Osteoblast (primary cell): ENCODE measurements around the gene MYL5. TPM values are rescaled to one million over a fixed set of nuclear protein-coding genes. Genes with fewer than 3 reads are reported as not detected.

Experiments
- DNase-seq: peaks from one replicate; pipeline ENCODE4 v3.0.0; 2011; ENCODE audit warnings: low spot score, mixed read lengths; ENCODE audit not compliant: insufficient read length; ENCODE audit errors: missing footprints
- H2AFZ ChIP-seq: 2 replicates; pipeline ENCODE4 v1.6.0; 2011; ENCODE audit warnings: mild to moderate bottlenecking, low read length
- H3K27ac ChIP-seq: 2 replicates; pipeline ENCODE4 v1.5.1; 2011; ENCODE audit warnings: mild to moderate bottlenecking, low read depth, low read length, moderate library complexity
- H3K27me3 ChIP-seq: 2 replicates; pipeline ENCODE4 v1.6.0; 2012; ENCODE audit warnings: mild to moderate bottlenecking, control low read depth, inconsistent platforms, low read length, moderate library complexity; ENCODE audit not compliant: insufficient read depth
- H3K36me3 ChIP-seq: 2 replicates; pipeline ENCODE4 v1.5.1; 2011; ENCODE audit warnings: mild to moderate bottlenecking, low read length, control low read depth, moderate library complexity; ENCODE audit not compliant: insufficient read depth
- H3K4me1 ChIP-seq: 2 replicates; pipeline ENCODE4 v1.5.1; 2011; ENCODE audit warnings: mild to moderate bottlenecking, low read length, control low read depth, moderate library complexity; ENCODE audit not compliant: insufficient read depth
- H3K4me2 ChIP-seq: 2 replicates; pipeline ENCODE4 v1.6.0; 2011; ENCODE audit warnings: mild to moderate bottlenecking, low read length; ENCODE audit not compliant: insufficient read depth
- H3K4me3 ChIP-seq: fragments of 200-600 bp; sonication (generic); 3 replicates; pipeline ENCODE4 v1.5.1; 2012; ENCODE audit warnings: mild to moderate bottlenecking, low read length, inconsistent platforms; ENCODE audit not compliant: insufficient read depth
- H3K79me2 ChIP-seq: 2 replicates; pipeline ENCODE4 v1.6.0; 2012; ENCODE audit warnings: mild to moderate bottlenecking, low read length, control low read depth, inconsistent platforms; ENCODE audit not compliant: insufficient read depth
- H3K9me3 ChIP-seq: 2 replicates; pipeline ENCODE4 v1.5.1; 2011; ENCODE audit warnings: low read depth, low read length, control low read depth
- H4K20me1 ChIP-seq: 2 replicates; pipeline ENCODE4 v1.6.0; 2012; ENCODE audit warnings: mild to moderate bottlenecking, low read length, control low read depth; ENCODE audit not compliant: insufficient read depth
- CTCF ChIP-seq: IDR thresholded peaks from 2 replicates; pipeline ENCODE4 v1.5.1; 2011; ENCODE audit warnings: mild to moderate bottlenecking, low read depth, low read length, moderate library complexity; ENCODE audit errors: extremely low read depth
- total RNA-seq: library from RNA; depleted of rRNA; stranded (reverse); fragments of >200 nt; gene quantifications from 2 replicates; pipeline ENCODE4 v1.2.3, GENCODE V29; 2012

The MYL5 gene
- total RNA-seq, 1 donor: 22.8 TPM

- no peaks in the 10 kb centered on the region for H3K9me3 ChIP-seq
- H3K4me3 ChIP-seq: no peak overlapping the region
- peak; percentile 82 for DNase-seq
Observed at GRCh38 chr4:658681-659667, 15.4 kb upstream of the MYL5 start.

GRCh38 chr4:659851-660250 is 14.5 kb upstream of the MYL5 start:
- Histone ChIP-seq H3K4me1 (no peaks in the 10 kb centered on the region), H3K4me3 (no peak overlapping the region), H3K27ac (no peak overlapping the region), H3K4me2 (no peak overlapping the region), H3K9me3 (no peaks in the 10 kb centered on the region), H4K20me1 (no peaks in the 10 kb centered on the region), H3K27me3 (peaks cover 13% of the 10 kb centered on the region), H3K36me3 (no peaks in the 10 kb centered on the region), H2AFZ (no peak overlapping the region), H3K79me2 (no peaks in the 10 kb centered on the region)
- no peak for TF ChIP-seq CTCF
- peak; percentile 62 for DNase-seq

More at GRCh38 chr4:658681-659667, 15.4 kb upstream of the MYL5 start:
- Histone ChIP-seq H3K79me2 (no peaks in the 10 kb centered on the region), H2AFZ (no peak overlapping the region), H3K27ac (no peak overlapping the region), H3K36me3 (no peaks in the 10 kb centered on the region), H3K4me2 (no peak overlapping the region), H4K20me1 (no peaks in the 10 kb centered on the region), H3K27me3 (peaks cover 10% of the 10 kb centered on the region), H3K4me1 (no peaks in the 10 kb centered on the region)
- TF ChIP-seq CTCF: no peak

- Histone ChIP-seq H3K36me3 (no peaks in the 10 kb centered on the region), H3K4me3 (no peak overlapping the region), H3K27me3 (peaks cover 13% of the 10 kb centered on the region), H4K20me1 (no peaks in the 10 kb centered on the region), H2AFZ (no peak overlapping the region), H3K9me3 (no peaks in the 10 kb centered on the region), H3K4me2 (no peak overlapping the region), H3K79me2 (no peaks in the 10 kb centered on the region), H3K27ac (no peak overlapping the region), H3K4me1 (no peaks in the 10 kb centered on the region)
- no peak for TF ChIP-seq CTCF
- DNase-seq: peak; percentile 72
Observed at GRCh38 chr4:660401-660800, 13.9 kb upstream of the MYL5 start.

- Histone ChIP-seq H3K4me2 (no peak overlapping the region), H3K79me2 (no peaks in the 10 kb centered on the region), H3K27ac (no peak overlapping the region), H3K4me1 (no peaks in the 10 kb centered on the region), H3K4me3 (no peak overlapping the region), H2AFZ (no peak overlapping the region), H3K36me3 (no peaks in the 10 kb centered on the region), H4K20me1 (no peaks in the 10 kb centered on the region), H3K27me3 (peaks cover 13% of the 10 kb centered on the region), H3K9me3 (no peaks in the 10 kb centered on the region)
- peak; percentile 78 for DNase-seq
- no peak for TF ChIP-seq CTCF
Observed at GRCh38 chr4:661231-661630, 13.1 kb upstream of the MYL5 start.
